GM18499 (cell line): ENCODE measurements around the gene CNTN1.

Source experiments
- ATAC-seq: cut with Tn5 transposase; IDR thresholded peaks from one replicate; pipeline ENCODE4 v1.9.1; 2021; ENCODE audit warnings: moderate number of reproducible peaks; ENCODE audit not compliant: insufficient read depth, unreplicated experiment

The CNTN1 gene

GRCh38 chr12:40946612-40947194 lies 254.5 kb downstream of the CNTN1 start:
- ATAC-seq, result no peak

- ATAC-seq, result no peak
These were observed 255.6 kb downstream of the CNTN1 start for GRCh38 chr12:40947797-40948196.

- ATAC-seq, result no peak
These were observed 260.8 kb downstream of the CNTN1 start for GRCh38 chr12:40953076-40953475.

- ATAC-seq, result no peak
These were observed 265.2 kb downstream of the CNTN1 start for GRCh38 chr12:40957417-40957816.

- no peak for ATAC-seq
These were observed 266.8 kb downstream of the CNTN1 start for GRCh38 chr12:40959041-40959440.

GRCh38 chr12:40963751-40964150 lies 271.5 kb downstream of the CNTN1 start:
- ATAC-seq, result no peak

GRCh38 chr12:40969796-40970195 lies 277.6 kb downstream of the CNTN1 start:
- ATAC-seq, result no peak

- ATAC-seq, result no peak
These were observed 278.2 kb downstream of the CNTN1 start for GRCh38 chr12:40970320-40970907.

- no peak for ATAC-seq
These were observed 279.7 kb downstream of the CNTN1 start for GRCh38 chr12:40971911-40972310.

GRCh38 chr12:40976546-40976945 lies 284.3 kb downstream of the CNTN1 start:
- no peak for ATAC-seq

- no peak for ATAC-seq
These were observed 288.3 kb downstream of the CNTN1 start for GRCh38 chr12:40980427-40980961.

GRCh38 chr12:40986001-40986400 lies 293.8 kb downstream of the CNTN1 start:
- no peak for ATAC-seq

- no peak for ATAC-seq
These were observed 296.1 kb downstream of the CNTN1 start for GRCh38 chr12:40988355-40988754.

- no peak for ATAC-seq
These were observed 296.6 kb downstream of the CNTN1 start for GRCh38 chr12:40988824-40989223.

- ATAC-seq, result no peak
These were observed 297.5 kb downstream of the CNTN1 start for GRCh38 chr12:40989785-40990184.

GRCh38 chr12:40992158-40992557 lies 299.9 kb downstream of the CNTN1 start:
- ATAC-seq, result no peak

GRCh38 chr12:40992674-40993073 lies 300.4 kb downstream of the CNTN1 start:
- ATAC-seq, result no peak

GRCh38 chr12:40993158-40993557 lies 300.9 kb downstream of the CNTN1 start:
- ATAC-seq, result no peak

- no peak for ATAC-seq
These were observed 303.9 kb downstream of the CNTN1 start for GRCh38 chr12:40996091-40996490.

GRCh38 chr12:40999210-40999609 lies 307.0 kb downstream of the CNTN1 start:
- no peak for ATAC-seq

GRCh38 chr12:41008472-41008871 lies 316.2 kb downstream of the CNTN1 start:
- ATAC-seq, result no peak

GRCh38 chr12:41011939-41012338 lies 319.7 kb downstream of the CNTN1 start:
- no peak for ATAC-seq
